GM23338 (cell line): ENCODE measurements around the gene MUC7. TPM values are rescaled to one million over a fixed set of nuclear protein-coding genes. Genes with fewer than 3 reads are reported as not detected.

Experiments
- ATAC-seq: fragments of 200-7000 bp; cut with Tn5 transposase; 3 replicates; pipeline ENCODE4 v1.9.1; 2020
- DNase-seq: peaks from one replicate; pipeline ENCODE4 v3.0.0-alpha.2; 2015; ENCODE audit warnings: low spot score
- H2AFZ ChIP-seq: fragments of 200-600 bp; sonication (generic); 2 replicates; pipeline ENCODE4 v1.8.0; 2016; ENCODE audit warnings: antibody characterized with exemption, mild to moderate bottlenecking, moderate library complexity
- H3F3A ChIP-seq: fragments of 200-600 bp; sonication (generic); replicated peaks from 2 replicates; pipeline ENCODE4 v1.8.0; 2017; ENCODE audit warnings: antibody characterized with exemption, mixed run types, low read depth
- H3K27ac ChIP-seq: fragments of 200-600 bp; sonication (generic); 2 replicates; pipeline ENCODE4 v1.6.1; 2016; ENCODE audit warnings: low read depth
- H3K27me3 ChIP-seq: fragments of 200-600 bp; sonication (generic); 2 replicates; pipeline ENCODE4 v1.8.0; 2016; ENCODE audit warnings: mild to moderate bottlenecking, mixed run types, moderate library complexity; ENCODE audit not compliant: insufficient read depth
- H3K36me3 ChIP-seq: fragments of 200-600 bp; sonication (generic); 2 replicates; pipeline ENCODE4 v1.8.0; 2016; ENCODE audit warnings: mild to moderate bottlenecking; ENCODE audit not compliant: insufficient read depth
- H3K4me1 ChIP-seq: fragments of 200-600 bp; sonication (generic); 2 replicates; pipeline ENCODE4 v1.8.0; 2016; ENCODE audit warnings: mild to moderate bottlenecking, moderate library complexity; ENCODE audit not compliant: insufficient read depth
- H3K4me2 ChIP-seq: fragments of 200-600 bp; sonication (generic); 2 replicates; pipeline ENCODE4 v1.7.1; 2017; ENCODE audit warnings: mixed run types
- H3K4me3 ChIP-seq: fragments of 200-600 bp; sonication (generic); 2 replicates; pipeline ENCODE4 v1.6.1; 2016; ENCODE audit warnings: mixed run types
- H3K79me2 ChIP-seq: fragments of 200-600 bp; sonication (generic); replicated peaks from 2 replicates; pipeline ENCODE4 v1.8.0; 2017; ENCODE audit warnings: mild to moderate bottlenecking; ENCODE audit not compliant: insufficient read depth
- H3K9me2 ChIP-seq: fragments of 200-600 bp; sonication (generic); 2 replicates; pipeline ENCODE4 v1.8.0; 2017; ENCODE audit not compliant: insufficient read depth
- H4K20me1 ChIP-seq: fragments of 200-600 bp; sonication (generic); replicated peaks from 2 replicates; pipeline ENCODE4 v1.8.0; 2017; ENCODE audit warnings: mild to moderate bottlenecking; ENCODE audit not compliant: insufficient read depth
- H3K27ac Mint-ChIP-seq: 2 replicates; pipeline ENCODE4 v1.8.0; 2020; ENCODE audit warnings: inconsistent platforms, mild to moderate bottlenecking, moderate library complexity, mixed read lengths
- H3K27me3 Mint-ChIP-seq: 3 replicates; pipeline ENCODE4 v1.8.0; 2022; ENCODE audit warnings: low read depth, mild to moderate bottlenecking, moderate library complexity, mixed read lengths, inconsistent platforms; ENCODE audit not compliant: insufficient read depth, poor library complexity
- H3K36me3 Mint-ChIP-seq: 3 replicates; pipeline ENCODE4 v1.8.0; 2021; ENCODE audit warnings: low read depth, mild to moderate bottlenecking, inconsistent platforms, moderate library complexity, mixed read lengths
- H3K4me1 Mint-ChIP-seq: 3 replicates; pipeline ENCODE4 v1.8.0; 2020; ENCODE audit warnings: mild to moderate bottlenecking, inconsistent platforms, mixed read lengths
- H3K4me3 Mint-ChIP-seq: 3 replicates; pipeline ENCODE4 v1.8.0; 2021; ENCODE audit warnings: moderate library complexity, mild to moderate bottlenecking, inconsistent platforms, mixed read lengths
- H3K9me3 Mint-ChIP-seq: 3 replicates; pipeline ENCODE4 v1.8.0; 2020; ENCODE audit warnings: moderate library complexity, mild to moderate bottlenecking, inconsistent platforms, mixed read lengths
- CREB1 ChIP-seq: fragments of 250-450 bp; sonication (Bioruptor Pico); IDR thresholded peaks from 2 replicates; pipeline ENCODE4 v1.5.0; 2020; ENCODE audit warnings: low read depth, mild to moderate bottlenecking, moderate library complexity
- EZH2 ChIP-seq: fragments of 200-600 bp; sonication (generic); IDR thresholded peaks from one replicate; pipeline ENCODE4 v1.8.0; 2017; ENCODE audit warnings: antibody characterized with exemption, mild to moderate bottlenecking, low read depth; ENCODE audit not compliant: unreplicated experiment
- EZH2phosphoT487 ChIP-seq: fragments of 200-600 bp; sonication (generic); IDR thresholded peaks from one replicate; pipeline ENCODE4 v1.8.1; 2018; ENCODE audit warnings: antibody characterized with exemption; ENCODE audit not compliant: unreplicated experiment
- JUNB ChIP-seq: IDR thresholded peaks from one replicate; pipeline ENCODE4 v1.6.1; 2016; ENCODE audit warnings: antibody characterized with exemption; ENCODE audit not compliant: unreplicated experiment
- NANOG ChIP-seq: IDR thresholded peaks from 2 replicates; pipeline ENCODE4 v1.6.1; 2016; ENCODE audit warnings: antibody characterized with exemption, borderline replicate concordance
- POLR2AphosphoS5 ChIP-seq: IDR thresholded peaks from 2 replicates; pipeline ENCODE4 v1.6.1; 2016; ENCODE audit warnings: antibody characterized with exemption, low read depth
- STAT1 ChIP-seq: IDR thresholded peaks from one replicate; pipeline ENCODE4 v1.6.1; 2016; ENCODE audit warnings: antibody characterized with exemption; ENCODE audit not compliant: unreplicated experiment
- ZNF331 ChIP-seq: fragments of 250-450 bp; sonication (Bioruptor Pico); IDR thresholded peaks from 2 replicates; pipeline ENCODE4 v1.5.0; 2020; ENCODE audit warnings: low read depth, mild to moderate bottlenecking, moderate library complexity
- polyA plus RNA-seq: library from polyadenylated mRNA; unstranded; fragments of >200 nt; fragmentation: Nextera tagmentation; extraction: Ambion mirVana; gene quantifications from 2 replicates; pipeline ENCODE4 v1.2.1, GENCODE V29; 2016
- total RNA-seq: library from RNA; depleted of rRNA; stranded (reverse); fragments of >200 nt; shearing (Covaris generic); gene quantifications from 2 replicates; pipeline ENCODE4 v1.2.3, GENCODE V29; 2014
- TF ChIP-seq, protein P1 (sequence below): IDR thresholded peaks from 2 replicates; pipeline ENCODE4 v1.6.1; 2016; ENCODE audit warnings: antibody characterized with exemption
- TF ChIP-seq, protein P2 (sequence below): fragments of 250-450 bp; sonication (Bioruptor Pico); IDR thresholded peaks from 2 replicates; pipeline ENCODE4 v1.5.0; 2020; ENCODE audit warnings: mild to moderate bottlenecking, moderate library complexity

The MUC7 gene
- total and polyA plus RNA-seq, 2 experiments from 2014 or later: not detected

DNA sequence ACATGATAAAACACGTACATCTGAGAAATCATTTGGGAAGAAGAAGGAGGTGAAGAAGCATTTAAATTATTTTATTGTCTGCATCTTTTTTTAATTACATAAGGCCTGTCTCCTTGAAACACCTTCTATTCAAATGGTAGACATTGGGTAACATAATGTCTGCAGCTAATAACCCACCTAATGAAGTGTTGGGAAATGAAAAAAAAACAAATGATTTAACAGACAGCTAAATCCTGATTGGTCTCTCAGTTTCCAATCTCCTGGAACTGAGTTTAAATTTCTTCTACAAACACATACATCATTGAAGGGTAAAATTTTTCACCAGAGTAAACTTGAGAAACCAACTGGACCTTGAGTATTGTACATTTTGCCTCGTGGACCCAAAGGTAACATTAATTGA lies 46.3 kb downstream of the MUC7 start, which contains the start of gene AMTN:
Gene AMTN (plus strand): TSS at position 301 of the 400 bp plus-strand sequence. CDS start 209 bp downstream, outside the sequence.
- Histone ChIP-seq H3K27me3 (no peaks in the 10 kb centered on the region), H4K20me1 (no peaks in the 10 kb centered on the region), H3K4me2 (no peak within 1 kb of the TSS), H3K4me1 (no peaks in the 10 kb centered on the region), H3K9me2 (no peaks in the 10 kb centered on the region), H3K79me2 (no peaks in the 10 kb centered on the region), H3K36me3 (no peaks in the 10 kb centered on the region), H3K4me3 (no peak within 1 kb of the TSS), H2AFZ (no peak within 1 kb of the TSS), H3K27ac (no peak within 1 kb of the TSS), H3F3A (no peaks in the 10 kb centered on the region)
- Mint-ChIP-seq H3K4me1 (no peaks in the 10 kb centered on the region), H3K27ac (no peak within 1 kb of the TSS), H3K4me3 (no peak within 1 kb of the TSS), H3K27me3 (no peaks in the 10 kb centered on the region), H3K9me3 (no peaks in the 10 kb centered on the region), H3K36me3 (no peaks in the 10 kb centered on the region)
- TF ChIP-seq EZH2 (no peak), JUNB (no peak), ZNF331 (CRISPR knock-in tag) (no peak), NANOG (no peak)
- TF ChIP-seq, protein P1, sequence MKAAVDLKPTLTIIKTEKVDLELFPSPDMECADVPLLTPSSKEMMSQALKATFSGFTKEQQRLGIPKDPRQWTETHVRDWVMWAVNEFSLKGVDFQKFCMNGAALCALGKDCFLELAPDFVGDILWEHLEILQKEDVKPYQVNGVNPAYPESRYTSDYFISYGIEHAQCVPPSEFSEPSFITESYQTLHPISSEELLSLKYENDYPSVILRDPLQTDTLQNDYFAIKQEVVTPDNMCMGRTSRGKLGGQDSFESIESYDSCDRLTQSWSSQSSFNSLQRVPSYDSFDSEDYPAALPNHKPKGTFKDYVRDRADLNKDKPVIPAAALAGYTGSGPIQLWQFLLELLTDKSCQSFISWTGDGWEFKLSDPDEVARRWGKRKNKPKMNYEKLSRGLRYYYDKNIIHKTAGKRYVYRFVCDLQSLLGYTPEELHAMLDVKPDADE: no peak
- no peak for ATAC-seq
- DNase-seq: no peak

DNA sequence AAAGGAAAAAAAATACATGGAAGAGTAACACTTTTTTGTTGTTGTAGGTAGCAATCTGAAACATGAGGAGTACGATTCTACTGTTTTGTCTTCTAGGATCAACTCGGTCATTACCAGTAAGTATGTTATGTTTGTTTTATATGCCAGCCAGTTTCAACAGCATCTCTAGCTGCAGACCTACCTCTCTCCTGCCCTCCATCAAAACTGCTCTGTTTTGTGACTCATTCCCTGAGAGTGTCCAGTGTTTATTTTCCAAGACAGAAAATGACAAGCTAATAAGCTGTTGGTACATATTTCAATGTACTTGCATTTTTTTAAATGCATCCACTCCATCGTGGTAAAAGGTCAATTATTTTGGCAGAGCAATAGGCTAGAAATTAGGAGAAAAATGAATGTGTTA lies 46.7 kb downstream of the MUC7 start:
- no peak for TF ChIP-seq JUNB
- TF ChIP-seq STAT1: no peak
- TF ChIP-seq, protein P2, sequence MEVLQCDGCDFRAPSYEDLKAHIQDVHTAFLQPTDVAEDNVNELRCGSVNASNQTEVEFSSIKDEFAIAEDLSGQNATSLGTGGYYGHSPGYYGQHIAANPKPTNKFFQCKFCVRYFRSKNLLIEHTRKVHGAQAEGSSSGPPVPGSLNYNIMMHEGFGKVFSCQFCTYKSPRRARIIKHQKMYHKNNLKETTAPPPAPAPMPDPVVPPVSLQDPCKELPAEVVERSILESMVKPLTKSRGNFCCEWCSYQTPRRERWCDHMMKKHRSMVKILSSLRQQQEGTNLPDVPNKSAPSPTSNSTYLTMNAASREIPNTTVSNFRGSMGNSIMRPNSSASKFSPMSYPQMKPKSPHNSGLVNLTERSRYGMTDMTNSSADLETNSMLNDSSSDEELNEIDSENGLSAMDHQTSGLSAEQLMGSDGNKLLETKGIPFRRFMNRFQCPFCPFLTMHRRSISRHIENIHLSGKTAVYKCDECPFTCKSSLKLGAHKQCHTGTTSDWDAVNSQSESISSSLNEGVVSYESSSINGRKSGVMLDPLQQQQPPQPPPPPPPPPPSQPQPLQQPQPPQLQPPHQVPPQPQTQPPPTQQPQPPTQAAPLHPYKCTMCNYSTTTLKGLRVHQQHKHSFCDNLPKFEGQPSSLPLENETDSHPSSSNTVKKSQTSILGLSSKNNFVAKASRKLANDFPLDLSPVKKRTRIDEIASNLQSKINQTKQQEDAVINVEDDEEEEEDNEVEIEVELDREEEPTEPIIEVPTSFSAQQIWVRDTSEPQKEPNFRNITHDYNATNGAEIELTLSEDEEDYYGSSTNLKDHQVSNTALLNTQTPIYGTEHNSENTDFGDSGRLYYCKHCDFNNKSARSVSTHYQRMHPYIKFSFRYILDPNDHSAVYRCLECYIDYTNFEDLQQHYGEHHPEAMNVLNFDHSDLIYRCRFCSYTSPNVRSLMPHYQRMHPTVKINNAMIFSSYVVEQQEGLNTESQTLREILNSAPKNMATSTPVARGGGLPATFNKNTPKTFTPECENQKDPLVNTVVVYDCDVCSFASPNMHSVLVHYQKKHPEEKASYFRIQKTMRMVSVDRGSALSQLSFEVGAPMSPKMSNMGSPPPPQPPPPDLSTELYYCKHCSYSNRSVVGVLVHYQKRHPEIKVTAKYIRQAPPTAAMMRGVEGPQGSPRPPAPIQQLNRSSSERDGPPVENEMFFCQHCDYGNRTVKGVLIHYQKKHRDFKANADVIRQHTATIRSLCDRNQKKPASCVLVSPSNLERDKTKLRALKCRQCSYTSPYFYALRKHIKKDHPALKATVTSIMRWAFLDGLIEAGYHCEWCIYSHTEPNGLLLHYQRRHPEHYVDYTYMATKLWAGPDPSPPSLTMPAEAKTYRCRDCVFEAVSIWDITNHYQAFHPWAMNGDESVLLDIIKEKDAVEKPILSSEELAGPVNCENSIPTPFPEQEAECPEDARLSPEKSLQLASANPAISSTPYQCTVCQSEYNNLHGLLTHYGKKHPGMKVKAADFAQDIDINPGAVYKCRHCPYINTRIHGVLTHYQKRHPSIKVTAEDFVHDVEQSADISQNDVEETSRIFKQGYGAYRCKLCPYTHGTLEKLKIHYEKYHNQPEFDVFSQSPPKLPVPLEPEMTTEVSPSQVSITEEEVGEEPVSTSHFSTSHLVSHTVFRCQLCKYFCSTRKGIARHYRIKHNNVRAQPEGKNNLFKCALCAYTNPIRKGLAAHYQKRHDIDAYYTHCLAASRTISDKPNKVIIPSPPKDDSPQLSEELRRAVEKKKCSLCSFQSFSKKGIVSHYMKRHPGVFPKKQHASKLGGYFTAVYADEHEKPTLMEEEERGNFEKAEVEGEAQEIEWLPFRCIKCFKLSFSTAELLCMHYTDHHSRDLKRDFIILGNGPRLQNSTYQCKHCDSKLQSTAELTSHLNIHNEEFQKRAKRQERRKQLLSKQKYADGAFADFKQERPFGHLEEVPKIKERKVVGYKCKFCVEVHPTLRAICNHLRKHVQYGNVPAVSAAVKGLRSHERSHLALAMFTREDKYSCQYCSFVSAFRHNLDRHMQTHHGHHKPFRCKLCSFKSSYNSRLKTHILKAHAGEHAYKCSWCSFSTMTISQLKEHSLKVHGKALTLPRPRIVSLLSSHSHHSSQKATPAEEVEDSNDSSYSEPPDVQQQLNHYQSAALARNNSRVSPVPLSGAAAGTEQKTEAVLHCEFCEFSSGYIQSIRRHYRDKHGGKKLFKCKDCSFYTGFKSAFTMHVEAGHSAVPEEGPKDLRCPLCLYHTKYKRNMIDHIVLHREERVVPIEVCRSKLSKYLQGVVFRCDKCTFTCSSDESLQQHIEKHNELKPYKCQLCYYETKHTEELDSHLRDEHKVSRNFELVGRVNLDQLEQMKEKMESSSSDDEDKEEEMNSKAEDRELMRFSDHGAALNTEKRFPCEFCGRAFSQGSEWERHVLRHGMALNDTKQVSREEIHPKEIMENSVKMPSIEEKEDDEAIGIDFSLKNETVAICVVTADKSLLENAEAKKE: no peak
- no peak for TF ChIP-seq EZH2phosphoT487
- TF ChIP-seq ZNF331 (CRISPR knock-in tag): no peak
- TF ChIP-seq POLR2AphosphoS5: no peak
- no peak for TF ChIP-seq CREB1 (CRISPR knock-in tag)
- TF ChIP-seq EZH2: no peak
- TF ChIP-seq, protein P1: no peak
- Histone ChIP-seq H3K79me2 (no peaks in the 10 kb centered on the region), H3K4me2 (no peak overlapping the region), H3K9me2 (no peaks in the 10 kb centered on the region), H3K27ac (no peak overlapping the region), H3K27me3 (no peaks in the 10 kb centered on the region), H3K4me1 (no peaks in the 10 kb centered on the region), H2AFZ (no peak overlapping the region), H3K36me3 (no peaks in the 10 kb centered on the region), H3K4me3 (no peak overlapping the region), H4K20me1 (no peaks in the 10 kb centered on the region), H3F3A (no peaks in the 10 kb centered on the region)
- ATAC-seq (no peak), DNase-seq (no peak)
- Mint-ChIP-seq H3K27me3 (no peaks in the 10 kb centered on the region), H3K36me3 (no peaks in the 10 kb centered on the region), H3K27ac (no peak overlapping the region), H3K4me1 (no peaks in the 10 kb centered on the region), H3K9me3 (no peaks in the 10 kb centered on the region), H3K4me3 (no peak overlapping the region)
